Natural killer cell treated with Interleukin-12 subunit alpha and Interleukin-12 subunit beta and Interleukin-15 and Interleukin-18, amount 100 ng/mL, for 72 hours (primary cell): ENCODE data around the gene GOLGA3. TPM values are rescaled to one million over a fixed set of nuclear protein-coding genes. Genes with fewer than 3 reads are reported as not detected.
"Not testable (repeated sequence)": the region's sequence is repeated elsewhere in the genome, so short reads cannot be mapped to it uniquely, and the experiment has no call there.

ENCODE experiments used
- ATAC-seq, 2 donors: fragments of 150-1000 bp; cut with Tn5 transposase in 1 of 2; sonication (Bioruptor Pico), chemical (Tn5 transposase) in 1 of 2; 2 replicates each; pipeline ENCODE4 v1.10.0; 2021
- DNase-seq: peaks from one replicate; pipeline ENCODE4 v3.0.0; 2022; ENCODE audit warnings: low spot score
- H3K27ac Mint-ChIP-seq, 2 donors: 1 replicate in 1 of 2; 2 replicates in 1 of 2; pipeline ENCODE4 v1.8.0; 2022; ENCODE audit warnings: mixed read lengths in 2 of 2, mild to moderate bottlenecking in 1 of 2, moderate library complexity in 1 of 2
- H3K27me3 Mint-ChIP-seq, 2 donors: 1 replicate in 1 of 2; 2 replicates in 1 of 2; pipeline ENCODE4 v1.8.0; 2022; ENCODE audit warnings: mixed read lengths in 2 of 2
- H3K36me3 Mint-ChIP-seq: one replicate; pipeline ENCODE4 v1.8.0; 2022; ENCODE audit warnings: mixed read lengths
- H3K4me1 Mint-ChIP-seq, 2 donors: 1 replicate in 1 of 2; 2 replicates in 1 of 2; pipeline ENCODE4 v1.8.0; 2022; ENCODE audit warnings: low read depth in 2 of 2, mixed read lengths in 2 of 2, mild to moderate bottlenecking in 1 of 2
- H3K4me3 Mint-ChIP-seq: one replicate; pipeline ENCODE4 v1.8.0; 2022; ENCODE audit warnings: mixed read lengths
- H3K9me3 Mint-ChIP-seq: 2 replicates; pipeline ENCODE4 v1.8.0; 2022; ENCODE audit warnings: mixed read lengths
- total RNA-seq, 2 donors: library from RNA; stranded (reverse); gene quantifications; one replicate each; pipeline ENCODE4 v1.2.3, GENCODE V29; 2022

The GOLGA3 gene
- total RNA-seq, 2 donors from 2014 or later: 69.3 to 118 TPM

GRCh38 chr12:132774646-132775275, 53.9 kb downstream of the GOLGA3 start:
- ATAC-seq (no peak), DNase-seq (no peak)
- no peaks in the 10 kb centered on the region for H3K9me3 Mint-ChIP-seq
- no peak overlapping the region for H3K27ac Mint-ChIP-seq
- H3K4me3 Mint-ChIP-seq: no peak overlapping the region
- H3K36me3 Mint-ChIP-seq: no peaks in the 10 kb centered on the region
- peaks cover 0 to 10% of the 10 kb centered on the region in 2 donors for H3K4me1 Mint-ChIP-seq
- H3K27me3 Mint-ChIP-seq: no peaks in the 10 kb centered on the region

- Mint-ChIP-seq H3K4me1 (peaks cover under 1 to 9% of the 10 kb centered on the region in 2 donors), H3K9me3 (no peaks in the 10 kb centered on the region), H3K27me3 (no peaks in the 10 kb centered on the region), H3K4me3 (no peak overlapping the region), H3K27ac (no peak overlapping the region), H3K36me3 (no peaks in the 10 kb centered on the region)
- no peak for ATAC-seq
- DNase-seq: no peak
Measured at GRCh38 chr12:132774159-132774558, 54.5 kb downstream of the GOLGA3 start.

GRCh38 chr12:132773077-132773955, 55.4 kb downstream of the GOLGA3 start:
- DNase-seq (no peak), ATAC-seq (no peak)
- Mint-ChIP-seq H3K4me3 (no peak overlapping the region), H3K36me3 (no peaks in the 10 kb centered on the region), H3K9me3 (no peaks in the 10 kb centered on the region), H3K27me3 (no peaks in the 10 kb centered on the region), H3K4me1 (peaks cover 8 to 14% of the 10 kb centered on the region in 2 donors), H3K27ac (no peak overlapping the region)

- Mint-ChIP-seq H3K4me3 (no peak overlapping the region), H3K36me3 (no peaks in the 10 kb centered on the region)
Measured at GRCh38 chr12:132772606-132773005, 56.1 kb downstream of the GOLGA3 start.

GRCh38 chr12:132771126-132771838, 57.4 kb downstream of the GOLGA3 start:
- Mint-ChIP-seq H3K9me3 (no peaks in the 10 kb centered on the region), H3K27me3 (no peaks in the 10 kb centered on the region), H3K27ac (no peak overlapping the region), H3K4me1 (peaks cover 17 to 24% of the 10 kb centered on the region in 2 donors), H3K36me3 (no peaks in the 10 kb centered on the region), H3K4me3 (no peak overlapping the region)
- DNase-seq (no peak), ATAC-seq (no peak)

More at GRCh38 chr12:132772606-132773005, 56.1 kb downstream of the GOLGA3 start:
- Mint-ChIP-seq H3K9me3 (no peaks in the 10 kb centered on the region), H3K4me1 (peaks cover 15 to 21% of the 10 kb centered on the region in 2 donors), H3K27me3 (no peaks in the 10 kb centered on the region), H3K27ac (no peak overlapping the region)
- DNase-seq: no peak
- ATAC-seq: no peak

GRCh38 chr12:132766380-132767085, 62.1 kb downstream of the GOLGA3 start:
- Mint-ChIP-seq H3K4me1 (peaks cover 23 to 29% of the 10 kb centered on the region in 2 donors), H3K27me3 (no peaks in the 10 kb centered on the region), H3K36me3 (no peaks in the 10 kb centered on the region), H3K9me3 (no peaks in the 10 kb centered on the region), H3K4me3 (no peak overlapping the region), H3K27ac (no peak overlapping the region)
- no peak for DNase-seq
- no peak for ATAC-seq

- no peaks in the 10 kb centered on the region for H3K9me3 Mint-ChIP-seq
- no peak for DNase-seq
Measured at GRCh38 chr12:132765361-132765760, 63.3 kb downstream of the GOLGA3 start.

GRCh38 chr12:132764231-132764630, 64.4 kb downstream of the GOLGA3 start:
- ATAC-seq (no peak), DNase-seq (no peak)
- Mint-ChIP-seq H3K4me1 (peaks cover 35 to 37% of the 10 kb centered on the region in 2 donors), H3K9me3 (no peaks in the 10 kb centered on the region), H3K4me3 (no peak overlapping the region), H3K27ac (peak overlapping the region in 1 of 2 donors; percentile 33), H3K27me3 (no peaks in the 10 kb centered on the region), H3K36me3 (peaks cover 8% of the 10 kb centered on the region)

More at GRCh38 chr12:132765361-132765760, 63.3 kb downstream of the GOLGA3 start:
- peaks cover 4% of the 10 kb centered on the region for H3K36me3 Mint-ChIP-seq
- H3K4me3 Mint-ChIP-seq: peak overlapping the region; percentile 41
- H3K4me1 Mint-ChIP-seq: peaks cover 32 to 34% of the 10 kb centered on the region in 2 donors
- ATAC-seq: no peak
- H3K27ac Mint-ChIP-seq: peak overlapping the region; percentile 46 to 47
- H3K27me3 Mint-ChIP-seq: no peaks in the 10 kb centered on the region

- Mint-ChIP-seq H3K9me3 (no peaks in the 10 kb centered on the region), H3K4me1 (peaks cover 18 to 24% of the 10 kb centered on the region in 2 donors), H3K36me3 (peaks cover 8% of the 10 kb centered on the region), H3K27me3 (no peaks in the 10 kb centered on the region), H3K4me3 (peak overlapping the region; percentile 65), H3K27ac (peak overlapping the region; percentile 51 to 58)
- DNase-seq (peak; percentile 90), ATAC-seq (peak; percentile 93 to 94)
Measured at GRCh38 chr12:132761921-132762583, 66.6 kb downstream of the GOLGA3 start.

GRCh38 chr12:132761032-132761920, 67.4 kb downstream of the GOLGA3 start, which contains the start of gene ANKLE2:
Gene ANKLE2, minus strand, starts transcription at chr12:132761832. Its CDS starts 34 bp downstream, at chr12:132761798.
- Mint-ChIP-seq H3K27ac (peak within 1 kb of the TSS; percentile 92 to 99), H3K9me3 (no peaks in the 10 kb centered on the region), H3K27me3 (no peaks in the 10 kb centered on the region), H3K36me3 (peaks cover 8% of the 10 kb centered on the region), H3K4me1 (peaks cover 18 to 22% of the 10 kb centered on the region in 2 donors), H3K4me3 (peak within 1 kb of the TSS; percentile 90)
- ATAC-seq (peak; percentile 67 to 74), DNase-seq (peak; percentile 80)

GRCh38 chr12:132759359-132759758, 69.3 kb downstream of the GOLGA3 start:
- Mint-ChIP-seq H3K27me3 (no peaks in the 10 kb centered on the region), H3K4me1 (peaks cover 12 to 18% of the 10 kb centered on the region in 2 donors), H3K27ac (peak overlapping the region; percentile 92 to 99), H3K9me3 (no peaks in the 10 kb centered on the region), H3K36me3 (peaks cover 8% of the 10 kb centered on the region), H3K4me3 (peak overlapping the region; percentile 90)
- DNase-seq: no peak
- no peak for ATAC-seq

- DNase-seq, H3K36me3 Mint-ChIP-seq, ATAC-seq, H3K27me3 Mint-ChIP-seq, H3K27ac Mint-ChIP-seq, H3K9me3 Mint-ChIP-seq, H3K4me3 Mint-ChIP-seq: not testable (repeated sequence)
- H3K4me1 Mint-ChIP-seq: peaks cover 12 to 18% of the 10 kb centered on the region in 2 donors
Measured at GRCh38 chr12:132758825-132759224, 69.8 kb downstream of the GOLGA3 start.
